H1 (cell line): ENCODE measurements around the gene ZNF521. TPM values are rescaled to one million over a fixed set of nuclear protein-coding genes. Genes with fewer than 3 reads are reported as not detected.

Source experiments
- CBX5 ChIP-seq: fragments of 300-800, 300-1000 bp; sonication (generic); IDR thresholded peaks from 2 replicates; pipeline ENCODE4 v1.7.1; 2016; ENCODE audit warnings: antibody characterized with exemption, low read length, low read depth
- CREB1 ChIP-seq: IDR thresholded peaks from 2 replicates; pipeline ENCODE4 v1.6.1; 2012; ENCODE audit warnings: inconsistent platforms
- EGR1 ChIP-seq: IDR thresholded peaks from 2 replicates; pipeline ENCODE4 v1.6.1; 2011; ENCODE audit warnings: low read depth, low read length, borderline replicate concordance
- EP300 ChIP-seq, 2 experiments: IDR thresholded peaks; 1 replicate in 1 of 2; 2 replicates in 1 of 2; pipeline ENCODE4 v1.6.1; 2011 to 2012; ENCODE audit warnings: low read depth in 2 of 2, low read length in 2 of 2, mild to moderate bottlenecking in 2 of 2, borderline replicate concordance in 1 of 2, inconsistent platforms in 1 of 2, moderate library complexity in 1 of 2
- JUND ChIP-seq: IDR thresholded peaks from 2 replicates; pipeline ENCODE4 v1.6.1; 2011; ENCODE audit warnings: mild to moderate bottlenecking, improper control_type of control experiment, low read length
- POLR2AphosphoS5 ChIP-seq: IDR thresholded peaks from 2 replicates; pipeline ENCODE4 v1.6.1; 2011; ENCODE audit warnings: low read depth, low read length
- SIN3A ChIP-seq, 2 experiments: IDR thresholded peaks in 1 of 2; conservative IDR thresholded peaks in 1 of 2; 2 replicates each; pipeline ENCODE4 v1.6.1; 2011 to 2012; ENCODE audit warnings: low read length in 2 of 2, improper control_type of control experiment in 1 of 2, low read depth in 1 of 2, mild to moderate bottlenecking in 1 of 2
- SIRT6 ChIP-seq: IDR thresholded peaks from one replicate; pipeline ENCODE4 v1.7.1; 2012; ENCODE audit warnings: low read length, inconsistent platforms
- SP2 ChIP-seq: IDR thresholded peaks from 2 replicates; pipeline ENCODE4 v1.6.1; 2012; ENCODE audit warnings: mild to moderate bottlenecking, low read length, inconsistent platforms
- TAF7 ChIP-seq: optimal IDR thresholded peaks from 2 replicates; pipeline ENCODE3; 2011; ENCODE audit warnings: low read depth, mild to moderate bottlenecking, inconsistent platforms, low read length, moderate library complexity, borderline replicate concordance
- TBP ChIP-seq: IDR thresholded peaks from 2 replicates; pipeline ENCODE4 v1.6.1; 2011; ENCODE audit warnings: low read depth, low read length, improper control_type of control experiment
- polyA plus RNA-seq, 7 experiments: library from polyadenylated mRNA; depleted of rRNA in 3 of 7; stranded (reverse) in 5 of 7; unstranded in 2 of 7; fragments of >200 nt in 5 of 7; fragments of 200-250 nt in 2 of 7; gene quantifications; 1 replicate in 5 of 7; 2 replicates in 1 of 7; 4 replicates in 1 of 7; pipeline versions ENCODE4 v1.2.1 to v1.2.3, GENCODE V29; 2011 to 2013; ENCODE audit warnings: missing spikeins in 2 of 7, mixed read lengths in 2 of 7
- total RNA-seq: library from RNA; stranded (reverse); fragmentation: NEBNext Ultra II Directional; extraction: Animal tissue kit (Norgen Biotek cat#: 25700); gene quantifications from 2 replicates; pipeline ENCODE4 v1.2.1, GENCODE V29; 2021
- TF ChIP-seq, protein P1 (sequence below): fragments of 300-600 bp; sonication (generic); IDR thresholded peaks from 2 replicates; pipeline ENCODE4 v1.7.1; 2012; ENCODE audit warnings: low read length, moderate library complexity, mild to moderate bottlenecking, inconsistent platforms; ENCODE audit not compliant: insufficient replicate concordance

The ZNF521 gene
- total and polyA plus RNA-seq, 2 of the 8 experiments (the other 6 are each of a cell fraction or from before 2014, with no cell fraction given) = 9.5 to 15.8 TPM

- TF ChIP-seq, protein P1, sequence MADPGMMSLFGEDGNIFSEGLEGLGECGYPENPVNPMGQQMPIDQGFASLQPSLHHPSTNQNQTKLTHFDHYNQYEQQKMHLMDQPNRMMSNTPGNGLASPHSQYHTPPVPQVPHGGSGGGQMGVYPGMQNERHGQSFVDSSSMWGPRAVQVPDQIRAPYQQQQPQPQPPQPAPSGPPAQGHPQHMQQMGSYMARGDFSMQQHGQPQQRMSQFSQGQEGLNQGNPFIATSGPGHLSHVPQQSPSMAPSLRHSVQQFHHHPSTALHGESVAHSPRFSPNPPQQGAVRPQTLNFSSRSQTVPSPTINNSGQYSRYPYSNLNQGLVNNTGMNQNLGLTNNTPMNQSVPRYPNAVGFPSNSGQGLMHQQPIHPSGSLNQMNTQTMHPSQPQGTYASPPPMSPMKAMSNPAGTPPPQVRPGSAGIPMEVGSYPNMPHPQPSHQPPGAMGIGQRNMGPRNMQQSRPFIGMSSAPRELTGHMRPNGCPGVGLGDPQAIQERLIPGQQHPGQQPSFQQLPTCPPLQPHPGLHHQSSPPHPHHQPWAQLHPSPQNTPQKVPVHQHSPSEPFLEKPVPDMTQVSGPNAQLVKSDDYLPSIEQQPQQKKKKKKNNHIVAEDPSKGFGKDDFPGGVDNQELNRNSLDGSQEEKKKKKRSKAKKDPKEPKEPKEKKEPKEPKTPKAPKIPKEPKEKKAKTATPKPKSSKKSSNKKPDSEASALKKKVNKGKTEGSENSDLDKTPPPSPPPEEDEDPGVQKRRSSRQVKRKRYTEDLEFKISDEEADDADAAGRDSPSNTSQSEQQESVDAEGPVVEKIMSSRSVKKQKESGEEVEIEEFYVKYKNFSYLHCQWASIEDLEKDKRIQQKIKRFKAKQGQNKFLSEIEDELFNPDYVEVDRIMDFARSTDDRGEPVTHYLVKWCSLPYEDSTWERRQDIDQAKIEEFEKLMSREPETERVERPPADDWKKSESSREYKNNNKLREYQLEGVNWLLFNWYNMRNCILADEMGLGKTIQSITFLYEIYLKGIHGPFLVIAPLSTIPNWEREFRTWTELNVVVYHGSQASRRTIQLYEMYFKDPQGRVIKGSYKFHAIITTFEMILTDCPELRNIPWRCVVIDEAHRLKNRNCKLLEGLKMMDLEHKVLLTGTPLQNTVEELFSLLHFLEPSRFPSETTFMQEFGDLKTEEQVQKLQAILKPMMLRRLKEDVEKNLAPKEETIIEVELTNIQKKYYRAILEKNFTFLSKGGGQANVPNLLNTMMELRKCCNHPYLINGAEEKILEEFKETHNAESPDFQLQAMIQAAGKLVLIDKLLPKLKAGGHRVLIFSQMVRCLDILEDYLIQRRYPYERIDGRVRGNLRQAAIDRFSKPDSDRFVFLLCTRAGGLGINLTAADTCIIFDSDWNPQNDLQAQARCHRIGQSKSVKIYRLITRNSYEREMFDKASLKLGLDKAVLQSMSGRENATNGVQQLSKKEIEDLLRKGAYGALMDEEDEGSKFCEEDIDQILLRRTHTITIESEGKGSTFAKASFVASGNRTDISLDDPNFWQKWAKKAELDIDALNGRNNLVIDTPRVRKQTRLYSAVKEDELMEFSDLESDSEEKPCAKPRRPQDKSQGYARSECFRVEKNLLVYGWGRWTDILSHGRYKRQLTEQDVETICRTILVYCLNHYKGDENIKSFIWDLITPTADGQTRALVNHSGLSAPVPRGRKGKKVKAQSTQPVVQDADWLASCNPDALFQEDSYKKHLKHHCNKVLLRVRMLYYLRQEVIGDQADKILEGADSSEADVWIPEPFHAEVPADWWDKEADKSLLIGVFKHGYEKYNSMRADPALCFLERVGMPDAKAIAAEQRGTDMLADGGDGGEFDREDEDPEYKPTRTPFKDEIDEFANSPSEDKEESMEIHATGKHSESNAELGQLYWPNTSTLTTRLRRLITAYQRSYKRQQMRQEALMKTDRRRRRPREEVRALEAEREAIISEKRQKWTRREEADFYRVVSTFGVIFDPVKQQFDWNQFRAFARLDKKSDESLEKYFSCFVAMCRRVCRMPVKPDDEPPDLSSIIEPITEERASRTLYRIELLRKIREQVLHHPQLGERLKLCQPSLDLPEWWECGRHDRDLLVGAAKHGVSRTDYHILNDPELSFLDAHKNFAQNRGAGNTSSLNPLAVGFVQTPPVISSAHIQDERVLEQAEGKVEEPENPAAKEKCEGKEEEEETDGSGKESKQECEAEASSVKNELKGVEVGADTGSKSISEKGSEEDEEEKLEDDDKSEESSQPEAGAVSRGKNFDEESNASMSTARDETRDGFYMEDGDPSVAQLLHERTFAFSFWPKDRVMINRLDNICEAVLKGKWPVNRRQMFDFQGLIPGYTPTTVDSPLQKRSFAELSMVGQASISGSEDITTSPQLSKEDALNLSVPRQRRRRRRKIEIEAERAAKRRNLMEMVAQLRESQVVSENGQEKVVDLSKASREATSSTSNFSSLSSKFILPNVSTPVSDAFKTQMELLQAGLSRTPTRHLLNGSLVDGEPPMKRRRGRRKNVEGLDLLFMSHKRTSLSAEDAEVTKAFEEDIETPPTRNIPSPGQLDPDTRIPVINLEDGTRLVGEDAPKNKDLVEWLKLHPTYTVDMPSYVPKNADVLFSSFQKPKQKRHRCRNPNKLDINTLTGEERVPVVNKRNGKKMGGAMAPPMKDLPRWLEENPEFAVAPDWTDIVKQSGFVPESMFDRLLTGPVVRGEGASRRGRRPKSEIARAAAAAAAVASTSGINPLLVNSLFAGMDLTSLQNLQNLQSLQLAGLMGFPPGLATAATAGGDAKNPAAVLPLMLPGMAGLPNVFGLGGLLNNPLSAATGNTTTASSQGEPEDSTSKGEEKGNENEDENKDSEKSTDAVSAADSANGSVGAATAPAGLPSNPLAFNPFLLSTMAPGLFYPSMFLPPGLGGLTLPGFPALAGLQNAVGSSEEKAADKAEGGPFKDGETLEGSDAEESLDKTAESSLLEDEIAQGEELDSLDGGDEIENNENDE = no peak
- TF ChIP-seq SIRT6 (no peak), SP2 (no peak), EP300 (IDR thresholded peaks at IDR 0.05; ENCODE audit: borderline replicate concordance in 1 of 2, low read depth in 2 of 2, low read length in 2 of 2) (no peak), TBP (no peak), CREB1 (no peak), TAF7 (no peak), SIN3A (conservative IDR thresholded peaks at IDR 0.05 in 1 of 2, IDR thresholded peaks at IDR 0.05 in 1 of 2; ENCODE audit: low read depth in 1 of 2, low read length in 2 of 2) (no peak), CBX5 (no peak), EGR1 (no peak), JUND (no peak), POLR2AphosphoS5 (no peak)
Observed at GRCh38 chr18:25327584-25327983, 24.4 kb downstream of the ZNF521 start (continued).
